ENCODE measurements around the gene TMEM229B. TPM values are rescaled to one million over a fixed set of nuclear protein-coding genes. Genes with fewer than 3 reads are reported as not detected.

Gene TMEM229B
- total and polyA plus RNA-seq, 2 donors (not counting 1 experiment from before 2014, with no cell fraction given) = 6.9 to 8.2 TPM

GRCh38 chr14:67497716-67498115 lies 9.2 kb upstream of the TMEM229B start:
- no peak for DNase-seq
- Histone ChIP-seq H3K9ac (ENCODE audit: low read length) (no peak overlapping the region), H2AFZ (ENCODE audit: insufficient read depth, low read depth, low read length, poor library complexity, severe bottlenecking) (no peak overlapping the region), H3K9me3 (ENCODE audit: control extremely low read depth in 1 of 3, control insufficient read depth in 2 of 3, insufficient read depth in 1 of 3, low read length in 2 of 3) (peaks cover 0 to 28% (median 19%) of the 10 kb centered on the region in 3 donors), H3K4me3 (ENCODE audit: control extremely low read depth in 1 of 5, extremely low read depth in 1 of 5, insufficient read depth in 1 of 5, low read depth in 2 of 5, low read length in 4 of 5) (no peak overlapping the region), H3K4me2 (replicated peaks; ENCODE audit: low read depth, low read length, poor library complexity, severe bottlenecking) (no peak overlapping the region), H3K27me3 (replicated peaks in 1 of 4; ENCODE audit: control extremely low read depth in 1 of 4, control insufficient read depth in 3 of 4, insufficient read depth in 4 of 4, low read length in 3 of 4) (no peaks in the 10 kb centered on the region), H3K36me3 (replicated peaks in 1 of 2; ENCODE audit: control extremely low read depth in 1 of 2, control insufficient read depth in 1 of 2, extremely low read depth in 1 of 2, insufficient read depth in 2 of 2, low read length in 1 of 2) (peaks cover 0 to 5% of the 10 kb centered on the region in 2 experiments), H3K79me2 (ENCODE audit: control insufficient read depth, insufficient read depth, low read length) (peaks cover 11% of the 10 kb centered on the region), H3K4me1 (ENCODE audit: control insufficient read depth in 2 of 2, insufficient read depth in 2 of 2, low read length in 2 of 2) (peaks cover 14 to 18% of the 10 kb centered on the region in 2 donors), H3K27ac (ENCODE audit: low read length in 2 of 2) (no peak overlapping the region), H4K20me1 (ENCODE audit: control insufficient read depth, insufficient read depth, low read length, poor library complexity, severe bottlenecking) (no peaks in the 10 kb centered on the region)
- Mint-ChIP-seq H3K9me3 (ENCODE audit: insufficient read depth) (peaks cover 2% of the 10 kb centered on the region), H3K27me3 (no peaks in the 10 kb centered on the region), H3K4me3 (no peak overlapping the region), H3K27ac (no peak overlapping the region), H3K4me1 (peaks cover 13% of the 10 kb centered on the region)
- POLR2A ChIA-PET = no interaction called here
- ATAC-seq (ENCODE audit: low read depth) = no peak
- CTCF ChIA-PET = no interaction called here
- WGBS (ENCODE audit: insufficient coverage) = 71% methylated on average over 2 of the region's 4 CpGs
- TF ChIP-seq CTCF (IDR thresholded peaks at IDR 0.05) = no peak
- no peak for TF ChIP-seq EZH2 (IDR thresholded peaks at IDR 0.05; ENCODE audit: borderline replicate concordance, insufficient read depth, low read depth, low read length, poor library complexity, severe bottlenecking)
- intact Hi-C loops (cut with micrococcal nuclease) = no loop called here

GRCh38 chr14:67497216-67497615 lies 8.7 kb upstream of the TMEM229B start:
- WGBS (ENCODE audit: insufficient coverage) = 91% methylated on average over 10 of the region's 13 CpGs
- H3K9ac ChIP-seq (ENCODE audit: low read length) = no peak overlapping the region
- H3K36me3 ChIP-seq (replicated peaks in 1 of 2; ENCODE audit: control extremely low read depth in 1 of 2, control insufficient read depth in 1 of 2, extremely low read depth in 1 of 2, insufficient read depth in 2 of 2, low read length in 1 of 2) = peaks cover 0 to 4% of the 10 kb centered on the region in 2 experiments
- no peak overlapping the region for H3K4me2 ChIP-seq (replicated peaks; ENCODE audit: low read depth, low read length, poor library complexity, severe bottlenecking)
- no peaks in the 10 kb centered on the region for H3K27me3 ChIP-seq (replicated peaks in 1 of 4; ENCODE audit: control extremely low read depth in 1 of 4, control insufficient read depth in 3 of 4, insufficient read depth in 4 of 4, low read length in 3 of 4)
- H3K4me1 Mint-ChIP-seq = peaks cover 18% of the 10 kb centered on the region
- H3K9me3 Mint-ChIP-seq (ENCODE audit: insufficient read depth) = peaks cover 2% of the 10 kb centered on the region
- ChIA-PET POLR2A (no interaction called here), CTCF (no interaction called here)
- peaks cover 0 to 31% (median 19%) of the 10 kb centered on the region in 3 donors for H3K9me3 ChIP-seq (ENCODE audit: control extremely low read depth in 1 of 3, control insufficient read depth in 2 of 3, insufficient read depth in 1 of 3, low read length in 2 of 3)
- H3K27ac Mint-ChIP-seq = no peak overlapping the region
- peaks cover 19 to 23% of the 10 kb centered on the region in 2 donors for H3K4me1 ChIP-seq (ENCODE audit: control insufficient read depth in 2 of 2, insufficient read depth in 2 of 2, low read length in 2 of 2)
- no peak for ATAC-seq (ENCODE audit: low read depth)
- intact Hi-C loops (cut with micrococcal nuclease) = no loop called here
- peaks cover 11% of the 10 kb centered on the region for H3K79me2 ChIP-seq (ENCODE audit: control insufficient read depth, insufficient read depth, low read length)
- TF ChIP-seq CTCF (IDR thresholded peaks at IDR 0.05) (no peak), EZH2 (IDR thresholded peaks at IDR 0.05; ENCODE audit: borderline replicate concordance, insufficient read depth, low read depth, low read length, poor library complexity, severe bottlenecking) (no peak)
- no peak overlapping the region for H2AFZ ChIP-seq (ENCODE audit: insufficient read depth, low read depth, low read length, poor library complexity, severe bottlenecking)
- no peaks in the 10 kb centered on the region for H3K27me3 Mint-ChIP-seq
- H3K4me3 ChIP-seq (ENCODE audit: control extremely low read depth in 1 of 5, extremely low read depth in 1 of 5, insufficient read depth in 1 of 5, low read depth in 2 of 5, low read length in 4 of 5) = no peak overlapping the region
- H3K4me3 Mint-ChIP-seq = no peak overlapping the region
- no peaks in the 10 kb centered on the region for H4K20me1 ChIP-seq (ENCODE audit: control insufficient read depth, insufficient read depth, low read length, poor library complexity, severe bottlenecking)
- no peak overlapping the region for H3K27ac ChIP-seq (ENCODE audit: low read length in 2 of 2)
- no peak for DNase-seq
